Measurements from ENCODE around the gene LCLAT1.

- no peak for TF ChIP-seq CTCF (conservative IDR thresholded peaks at IDR 0.05; ENCODE audit: low read length)
- no peak for TF ChIP-seq EZH2phosphoT487 (IDR thresholded peaks at IDR 0.05; ENCODE audit: borderline replicate concordance)
Observed at GRCh38 chr2:30466216-30466615, 19.2 kb downstream of the LCLAT1 start.

Data from Loucy (cell line).